IPS DF 4.7 (cell line): Measurements from ENCODE around the gene ZNF750.
"Not testable (repeated sequence)": the region's sequence is repeated elsewhere in the genome, so short reads cannot be mapped to it uniquely, and the experiment has no call there.

Source experiments
- DNase-seq: peaks from one replicate; pipeline ENCODE4 v3.0.0-alpha.2; 2013; ENCODE audit warnings: low spot score; ENCODE audit errors: extremely low read depth

ZNF750 gene

DNA sequence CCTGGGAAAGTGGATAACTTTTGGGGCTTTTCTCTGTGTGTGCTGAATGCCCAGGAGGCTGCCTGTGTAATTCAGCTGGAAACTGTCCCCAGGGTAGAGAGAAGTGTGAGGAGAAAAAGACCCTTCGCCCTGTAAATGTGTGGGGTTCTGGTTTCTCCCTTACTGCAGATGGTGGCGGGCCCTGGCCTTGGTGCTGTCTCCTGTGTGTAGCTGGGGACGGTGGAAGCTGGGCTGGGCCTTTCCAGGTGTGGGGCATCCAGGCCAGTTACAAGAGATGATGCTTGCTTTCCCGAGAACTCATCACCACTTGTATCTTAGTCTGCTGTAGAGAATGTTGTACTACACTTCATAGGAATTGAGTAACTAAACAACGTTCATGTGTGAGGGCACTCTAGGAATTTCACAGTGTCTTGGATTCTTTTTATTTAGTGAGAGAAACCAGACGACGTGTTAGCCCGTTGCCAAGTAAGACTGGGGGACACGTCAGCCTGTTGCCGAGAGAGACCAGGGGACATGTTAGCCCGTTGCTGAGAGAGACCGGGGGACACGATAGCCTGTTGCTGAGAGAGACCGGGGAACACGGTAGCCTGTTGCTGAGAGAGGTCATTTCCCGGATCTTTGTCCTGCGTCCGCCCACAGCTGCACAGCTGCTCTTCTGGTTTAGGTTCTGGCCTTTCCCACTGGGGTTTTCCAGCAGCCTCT lies 44.9 kb downstream of the ZNF750 start:
- DNase-seq, result no peak

DNA sequence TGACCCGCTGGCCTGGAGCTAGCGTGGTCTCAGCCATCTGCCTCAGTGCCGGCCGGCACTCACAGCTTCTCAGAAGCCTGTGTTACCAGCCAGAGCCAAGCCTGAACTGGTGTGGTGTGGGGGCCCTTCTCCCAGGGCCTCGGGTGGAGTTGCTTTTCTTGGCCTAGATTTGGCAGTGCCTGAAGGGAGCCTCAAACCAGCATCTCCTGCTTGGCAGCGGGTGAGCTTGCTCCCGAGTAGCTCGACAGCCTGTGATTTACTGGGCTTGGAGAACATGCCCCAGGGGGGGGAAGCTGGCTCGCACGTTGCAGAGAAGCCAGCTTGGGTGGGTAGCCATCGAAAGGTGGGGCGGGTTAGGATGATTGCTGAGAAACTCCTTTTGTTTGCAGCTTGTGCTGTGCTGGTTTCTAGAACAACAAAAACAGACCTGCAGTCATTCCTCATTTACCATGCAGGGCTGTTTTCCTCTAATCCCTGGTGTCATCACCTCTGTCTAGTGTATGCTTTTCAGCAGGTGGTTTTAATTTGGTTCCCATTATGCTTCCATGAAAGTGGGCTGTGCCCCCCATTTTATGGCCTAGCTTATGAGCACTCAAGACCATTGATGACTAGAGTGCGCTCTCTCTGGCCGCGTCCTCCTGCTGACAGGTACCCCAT lies 45.7 kb downstream of the ZNF750 start:
- DNase-seq, result no peak

- no peak for DNase-seq
Measured at GRCh38 chr17:82791532-82791931, 48.3 kb downstream of the ZNF750 start.

DNA sequence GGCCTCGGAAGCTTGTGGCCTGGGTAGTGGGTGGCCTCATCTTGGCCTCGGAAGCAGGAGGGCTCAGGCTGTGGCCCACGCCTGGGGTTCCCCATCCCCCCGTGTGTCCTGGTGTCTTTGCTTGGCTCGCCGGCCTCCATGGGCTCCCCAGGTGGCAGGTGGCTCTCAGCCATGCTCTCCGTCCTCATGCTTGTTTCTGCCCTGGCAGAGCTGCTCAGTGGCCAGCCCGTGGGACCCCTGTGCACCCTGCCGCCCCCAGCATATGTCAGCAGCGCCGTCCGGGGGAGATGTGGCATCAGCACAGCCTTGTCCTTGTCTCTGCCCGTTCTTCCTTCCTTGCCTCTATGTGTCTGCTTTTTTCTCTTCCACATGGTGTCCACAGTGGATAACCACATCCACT lies 49.4 kb downstream of the ZNF750 start:
- no peak for DNase-seq

DNA sequence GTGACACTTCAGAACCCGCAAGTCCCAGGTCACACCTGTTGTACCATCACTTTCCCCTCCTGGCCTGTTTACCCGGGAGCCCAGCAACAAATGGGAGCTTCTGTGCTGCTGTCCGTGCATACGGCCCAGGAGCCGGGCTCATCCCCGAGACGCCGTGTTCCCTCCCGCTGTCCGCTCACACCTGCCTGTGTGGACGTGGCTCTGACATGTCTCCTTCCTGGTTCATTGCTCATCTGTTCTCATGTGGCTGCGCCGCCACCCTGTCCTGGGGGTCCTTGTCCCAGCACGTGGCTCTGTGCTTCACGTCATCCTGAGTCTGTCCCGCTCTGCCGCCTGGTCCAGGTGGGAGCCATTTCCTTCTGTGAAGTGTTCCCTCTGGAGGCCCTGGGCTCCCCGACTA lies 50.0 kb downstream of the ZNF750 start:
- DNase-seq, result no peak

- DNase-seq, result no peak
Measured at GRCh38 chr17:82789051-82789592, 50.7 kb downstream of the ZNF750 start.

DNA sequence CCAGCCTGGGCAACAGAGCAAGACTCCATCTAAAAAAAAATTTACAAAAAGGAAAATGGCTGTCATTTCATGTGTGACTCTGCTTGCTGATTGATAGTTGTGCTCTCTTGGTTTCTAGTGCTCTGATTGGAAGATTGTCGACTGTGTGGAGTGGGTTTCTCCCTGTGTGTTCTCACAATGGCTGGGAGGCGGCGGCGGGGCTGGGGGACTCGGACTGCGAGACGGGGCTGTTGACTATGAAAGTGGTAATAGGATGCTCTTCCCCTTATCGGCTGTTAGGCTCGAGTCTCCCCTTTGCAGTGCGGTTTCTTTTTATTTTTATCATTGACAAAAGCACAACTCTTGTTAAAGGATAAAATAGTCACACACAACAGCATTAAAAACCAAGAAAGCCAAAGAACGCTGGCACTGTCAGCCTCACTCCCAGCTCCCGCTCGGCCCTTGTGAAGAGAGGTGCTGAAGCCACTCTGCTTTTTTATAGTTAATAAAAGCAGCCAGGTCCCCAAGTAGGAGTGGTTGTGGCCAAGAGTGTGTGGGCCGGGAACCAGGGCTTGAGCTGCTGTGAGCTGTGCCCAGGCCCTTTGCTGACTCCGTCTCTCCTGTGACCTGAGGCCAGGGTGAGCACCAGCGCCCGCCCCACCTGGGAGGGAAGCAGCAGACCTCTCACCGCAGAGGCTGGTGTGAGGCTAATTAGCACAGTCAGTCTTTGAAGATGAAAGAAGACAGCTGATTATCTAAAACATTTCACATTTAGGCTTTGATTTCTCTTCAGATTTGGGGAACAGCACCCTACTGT lies 51.4 kb downstream of the ZNF750 start:
- DNase-seq, result no peak

DNA sequence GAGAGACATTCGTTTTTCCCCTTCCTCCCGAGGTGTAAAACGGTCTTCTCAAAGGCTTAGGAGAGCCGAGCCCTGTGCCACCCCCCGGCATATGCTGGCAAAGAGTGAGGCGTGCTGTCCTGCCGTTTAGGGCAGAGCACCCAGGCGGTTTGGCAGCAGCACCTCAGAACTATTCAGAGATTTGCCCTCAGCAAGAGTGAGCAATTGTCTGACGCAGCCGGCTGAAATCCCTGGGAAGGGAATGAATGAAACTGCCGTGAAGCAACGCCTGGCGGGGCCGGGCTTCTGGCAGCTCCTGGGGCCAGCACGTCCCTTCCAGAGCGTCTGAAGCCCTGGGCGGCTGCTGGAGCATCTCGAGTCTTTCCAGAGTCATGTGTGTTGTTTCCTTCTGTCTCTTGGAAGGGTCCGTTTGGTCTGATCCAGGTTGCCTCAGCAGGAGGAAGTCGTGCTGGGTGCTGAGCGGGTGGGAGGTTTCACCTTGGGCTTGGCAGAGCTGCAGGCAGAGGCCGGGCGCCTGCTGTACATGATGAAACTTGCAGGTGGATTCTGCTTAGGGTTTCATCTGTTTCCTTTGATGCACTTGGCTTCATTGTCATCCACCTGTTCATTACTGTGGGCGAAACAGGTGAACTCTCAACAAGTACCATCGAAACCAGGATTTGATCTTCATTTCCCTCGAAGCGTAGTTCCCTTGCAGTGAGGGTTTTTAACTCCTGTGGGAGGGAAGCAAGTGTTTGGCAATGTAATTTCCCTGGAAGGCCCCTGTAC lies 52.6 kb downstream of the ZNF750 start:
- no peak for DNase-seq

GRCh38 chr17:82786427-82786826 lies 53.4 kb downstream of the ZNF750 start:
- no peak for DNase-seq

DNA sequence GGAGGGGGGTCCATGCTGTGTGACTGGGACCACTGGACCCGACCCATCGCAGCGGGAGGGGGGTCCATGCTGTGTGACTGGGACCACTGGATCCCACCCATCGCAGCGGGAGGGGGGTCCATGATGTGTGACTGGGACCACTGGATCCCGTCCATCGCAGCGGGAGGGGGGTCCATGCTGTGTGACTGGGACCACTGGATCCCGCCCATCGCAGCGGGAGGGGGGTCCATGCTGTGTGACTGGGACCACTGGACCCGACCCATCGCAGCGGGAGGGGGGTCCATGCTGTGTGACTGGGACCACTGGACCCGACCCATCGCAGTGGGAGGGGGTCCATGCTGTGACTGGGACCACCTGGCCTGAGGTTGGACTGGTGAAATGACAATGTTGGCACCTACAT lies 54.2 kb downstream of the ZNF750 start:
- not testable (repeated sequence) for DNase-seq

GRCh38 chr17:82783498-82783897 lies 56.3 kb downstream of the ZNF750 start:
- no peak for DNase-seq

DNA sequence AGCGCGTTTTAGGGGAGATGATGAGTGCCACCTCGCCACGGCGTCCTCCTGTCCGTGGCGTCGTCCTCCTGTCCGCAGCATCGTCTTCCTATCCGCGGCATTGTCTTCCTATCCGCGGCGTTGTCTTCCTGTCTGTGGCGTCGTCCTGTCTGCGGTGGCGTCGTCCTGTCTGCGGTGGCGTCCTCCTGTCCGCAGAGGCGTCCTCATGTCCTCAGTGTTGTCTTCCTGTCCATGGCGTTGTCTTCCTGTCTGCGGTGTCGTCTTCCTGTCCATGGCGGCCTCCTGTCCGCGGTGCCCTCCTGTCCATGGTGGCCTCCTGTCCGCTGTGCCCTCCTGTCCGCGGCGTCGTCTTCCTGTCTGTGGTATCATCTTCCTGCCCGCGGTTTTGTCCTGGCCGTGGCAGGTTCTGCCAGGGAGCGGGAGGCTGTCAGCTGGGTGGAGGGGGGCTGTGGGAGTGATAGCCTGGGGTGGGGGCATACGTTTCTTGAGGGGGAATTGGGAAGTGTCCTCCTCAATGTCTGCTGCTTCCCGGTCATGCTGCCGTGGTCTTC lies 57.1 kb downstream of the ZNF750 start:
- DNase-seq, result no peak

DNA sequence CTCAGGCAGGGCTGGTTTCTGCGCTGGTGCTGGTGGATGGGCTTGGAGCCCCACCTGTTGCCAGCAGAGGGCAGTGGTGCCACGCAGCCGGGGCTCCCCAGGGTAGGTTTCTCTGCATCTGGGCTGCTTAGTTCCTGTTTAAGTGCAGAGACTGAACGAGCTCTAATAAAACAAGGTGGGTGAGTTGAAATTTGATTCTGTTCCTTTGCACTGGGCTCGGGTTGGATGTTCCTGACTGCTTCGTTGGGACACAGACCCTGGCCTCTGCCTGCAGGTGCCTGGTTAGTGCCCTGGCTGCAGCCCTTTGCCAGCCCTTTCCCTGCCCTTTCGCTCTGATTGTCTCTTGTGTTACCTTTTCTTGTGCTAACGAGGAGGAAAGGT lies 57.9 kb downstream of the ZNF750 start:
- no peak for DNase-seq

DNA sequence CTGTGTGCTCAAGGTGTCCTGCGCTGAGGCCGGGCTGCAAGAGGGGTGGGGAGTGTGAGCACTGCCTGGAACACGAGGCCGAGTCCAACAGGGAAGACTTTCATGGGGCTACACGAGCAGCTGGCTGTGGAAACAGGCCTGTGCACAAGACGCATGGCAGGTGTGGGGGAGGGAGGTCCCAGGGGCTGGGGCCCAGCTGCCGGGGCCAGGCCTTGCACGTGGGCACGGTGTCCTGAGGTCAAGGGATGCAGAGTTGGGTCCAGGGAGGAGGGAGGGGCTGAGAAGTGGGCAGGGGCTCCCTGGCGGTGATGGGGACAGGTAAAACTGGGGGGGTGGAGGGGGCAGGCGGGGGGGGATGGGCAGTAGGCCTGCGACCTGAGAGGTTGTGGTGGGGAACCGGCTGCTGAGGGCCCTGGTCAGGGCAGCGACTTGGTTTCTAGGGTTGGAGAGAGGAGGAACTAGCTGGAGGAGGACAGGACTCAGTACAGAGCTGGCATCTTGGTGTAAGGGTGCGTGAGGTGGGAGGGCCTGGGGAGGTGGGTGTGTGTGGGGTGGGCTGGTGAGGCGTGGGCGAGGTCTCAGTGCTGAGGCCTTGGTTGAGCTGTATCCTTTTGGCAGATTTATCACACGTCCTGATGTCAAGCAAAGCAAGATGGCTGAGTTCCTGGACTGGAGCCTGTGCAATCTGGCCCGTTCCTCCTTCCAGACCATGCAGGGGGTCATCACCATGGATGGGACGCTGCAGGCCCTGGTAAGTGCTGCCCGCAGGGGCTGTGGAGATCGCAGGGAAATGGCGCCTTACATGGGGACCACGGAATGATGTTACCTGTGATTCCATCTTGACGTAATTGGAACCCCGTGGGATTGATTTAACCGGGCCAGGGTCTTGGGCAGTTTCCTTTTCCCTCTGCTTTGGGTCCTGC lies 58.6 kb downstream of the ZNF750 start:
- DNase-seq, result no peak

- no peak for DNase-seq
Measured at GRCh38 chr17:82780195-82780594, 59.6 kb downstream of the ZNF750 start.

DNA sequence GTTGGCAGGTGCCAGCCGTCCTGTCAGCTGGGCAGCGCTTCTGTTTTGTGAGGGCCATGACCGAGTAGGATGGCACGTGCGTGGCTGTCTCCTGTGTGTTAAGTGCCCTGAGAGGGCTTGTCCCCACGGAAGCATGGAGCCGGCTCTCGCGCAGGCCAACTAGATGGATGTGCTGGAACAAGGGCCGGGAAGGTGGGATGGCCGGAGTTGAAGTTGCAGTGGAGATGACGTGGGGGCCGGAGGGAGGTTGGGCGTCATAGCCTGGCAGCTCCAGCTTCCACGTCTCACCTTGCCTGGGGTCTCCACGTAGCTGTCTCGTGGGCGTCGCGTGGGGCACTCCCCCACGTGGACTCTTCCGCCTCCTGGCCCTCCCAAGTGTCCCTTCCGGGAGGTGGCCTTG lies 60.3 kb downstream of the ZNF750 start:
- DNase-seq, result no peak
